HFF-Myc (cell line): ENCODE measurements around the gene SIL1.

Experiments
- DNase-seq: peaks from one replicate; pipeline ENCODE4 v3.0.0-alpha.2; 2011; ENCODE audit warnings: low read depth; ENCODE audit errors: extremely low read depth
- H3K4me3 ChIP-seq: replicated peaks from 2 replicates; pipeline ENCODE4 v1.5.1; 2011; ENCODE audit warnings: low read depth, mild to moderate bottlenecking, control low read depth, low read length
- TF ChIP-seq, protein P1 (sequence below): IDR thresholded peaks from 2 replicates; pipeline ENCODE4 v1.5.1; 2012; ENCODE audit warnings: mild to moderate bottlenecking, low read depth, low read length, control low read depth; ENCODE audit errors: missing control alignments

Gene SIL1

DNA sequence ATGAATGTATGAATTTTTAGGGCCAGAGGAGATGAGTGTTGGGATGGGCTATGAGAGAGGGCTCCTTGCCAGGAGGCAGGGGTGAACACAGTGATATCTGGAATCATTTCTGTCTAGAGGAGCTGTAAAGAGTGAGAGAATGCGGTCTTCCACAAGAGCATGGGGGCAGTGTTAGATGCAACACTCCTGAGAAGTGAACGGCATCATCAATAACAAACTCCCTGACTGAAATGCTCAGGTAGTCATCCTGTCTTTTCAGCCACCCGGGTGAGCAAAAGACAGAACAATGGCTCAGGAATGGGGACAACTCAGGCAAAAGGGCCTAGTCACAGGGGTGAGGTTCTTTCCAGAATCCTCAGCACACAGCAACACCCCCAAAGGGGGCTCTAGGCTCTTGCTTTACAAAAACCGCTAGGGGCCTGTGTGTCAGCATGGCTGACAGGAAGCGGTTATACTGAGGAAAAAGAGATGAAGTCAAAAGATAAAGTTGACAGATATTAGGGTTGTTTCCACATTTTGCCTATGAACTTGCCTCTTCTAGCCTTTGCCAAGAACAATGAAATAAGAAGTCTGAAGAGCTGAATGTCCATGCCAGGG, 218.4 kb downstream of the SIL1 start:
- TF ChIP-seq, protein P1, sequence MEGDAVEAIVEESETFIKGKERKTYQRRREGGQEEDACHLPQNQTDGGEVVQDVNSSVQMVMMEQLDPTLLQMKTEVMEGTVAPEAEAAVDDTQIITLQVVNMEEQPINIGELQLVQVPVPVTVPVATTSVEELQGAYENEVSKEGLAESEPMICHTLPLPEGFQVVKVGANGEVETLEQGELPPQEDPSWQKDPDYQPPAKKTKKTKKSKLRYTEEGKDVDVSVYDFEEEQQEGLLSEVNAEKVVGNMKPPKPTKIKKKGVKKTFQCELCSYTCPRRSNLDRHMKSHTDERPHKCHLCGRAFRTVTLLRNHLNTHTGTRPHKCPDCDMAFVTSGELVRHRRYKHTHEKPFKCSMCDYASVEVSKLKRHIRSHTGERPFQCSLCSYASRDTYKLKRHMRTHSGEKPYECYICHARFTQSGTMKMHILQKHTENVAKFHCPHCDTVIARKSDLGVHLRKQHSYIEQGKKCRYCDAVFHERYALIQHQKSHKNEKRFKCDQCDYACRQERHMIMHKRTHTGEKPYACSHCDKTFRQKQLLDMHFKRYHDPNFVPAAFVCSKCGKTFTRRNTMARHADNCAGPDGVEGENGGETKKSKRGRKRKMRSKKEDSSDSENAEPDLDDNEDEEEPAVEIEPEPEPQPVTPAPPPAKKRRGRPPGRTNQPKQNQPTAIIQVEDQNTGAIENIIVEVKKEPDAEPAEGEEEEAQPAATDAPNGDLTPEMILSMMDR, result no peak
- H3K4me3 ChIP-seq, result no peak overlapping the region
- DNase-seq, result no peak

DNA sequence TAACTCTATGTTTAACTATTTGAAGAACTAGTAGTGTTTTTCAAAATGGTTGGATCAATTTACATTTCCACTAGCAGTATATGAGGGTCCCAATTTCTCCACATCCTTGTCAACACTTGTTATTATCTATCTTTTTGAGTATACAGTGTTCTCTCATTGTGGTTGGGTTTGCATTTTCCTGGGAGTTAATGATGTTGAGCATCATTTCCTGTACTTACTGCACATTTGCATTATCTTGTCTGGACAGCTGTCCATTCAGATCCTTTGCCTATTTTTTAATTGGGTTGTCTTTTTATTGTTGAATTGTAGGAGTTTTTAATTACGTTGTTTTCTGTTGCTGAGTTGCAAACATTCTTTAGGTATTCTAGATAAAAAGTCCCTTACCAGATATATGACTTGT, 219.6 kb downstream of the SIL1 start:
- TF ChIP-seq, protein P1, result no peak
- DNase-seq, result no peak
- H3K4me3 ChIP-seq, result no peak overlapping the region

DNA sequence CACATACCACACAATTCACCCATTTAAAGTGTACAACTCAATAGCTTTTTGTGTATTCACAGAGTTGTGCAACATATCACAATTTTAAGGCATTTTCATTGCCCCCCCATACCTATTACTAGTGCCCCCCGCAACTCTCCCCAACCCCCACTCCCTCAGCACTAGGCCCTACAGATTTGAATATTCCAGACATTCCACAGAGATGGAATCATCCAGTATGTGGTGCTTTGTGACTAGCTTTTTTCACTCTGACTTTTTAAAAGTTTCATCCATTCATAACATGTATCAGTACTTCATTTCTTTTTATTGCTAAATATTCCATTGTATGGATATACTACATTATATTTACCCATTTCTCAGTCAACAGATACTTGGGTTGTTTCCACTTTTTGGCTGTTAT, 220.1 kb downstream of the SIL1 start:
- TF ChIP-seq, protein P1, result no peak
- no peak for DNase-seq
- H3K4me3 ChIP-seq, result no peak overlapping the region

DNA sequence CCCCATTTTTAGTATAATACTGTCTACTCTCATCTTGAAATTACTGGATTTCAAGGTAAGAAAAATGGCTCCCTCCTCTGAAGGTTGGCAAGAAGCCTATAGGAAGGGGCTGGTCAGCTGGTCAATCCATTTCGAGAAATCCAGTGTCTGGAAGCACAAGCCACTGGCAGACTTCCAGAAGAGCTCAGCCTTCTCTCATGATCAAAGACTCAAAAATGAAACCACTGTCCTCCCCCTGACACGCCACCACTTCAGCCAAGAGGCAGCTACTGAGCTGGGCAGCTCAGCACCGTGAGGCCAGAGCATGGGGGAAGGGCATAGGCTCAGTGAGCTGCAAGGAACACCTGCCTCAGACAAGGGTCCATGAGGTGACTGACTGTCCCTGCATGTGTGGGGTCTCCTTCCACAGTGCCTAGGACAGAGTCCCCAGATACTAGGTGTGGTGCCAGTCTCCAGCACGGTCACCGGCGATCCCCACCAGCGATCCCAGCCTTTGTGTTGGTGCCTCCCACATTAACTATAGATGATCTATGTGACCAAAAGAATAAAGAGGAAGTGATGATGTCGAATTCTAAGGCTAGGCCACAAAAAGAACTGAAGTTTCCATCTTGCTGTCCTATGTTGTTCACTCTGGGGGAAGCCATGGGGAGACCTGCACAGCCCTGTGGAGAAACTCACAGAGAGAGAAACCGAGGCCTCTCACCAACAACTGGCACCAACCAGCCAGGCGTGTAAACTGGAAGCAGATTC, 222.9 kb downstream of the SIL1 start:
- TF ChIP-seq, protein P1, result no peak
- DNase-seq, result no peak
- no peak overlapping the region for H3K4me3 ChIP-seq

DNA sequence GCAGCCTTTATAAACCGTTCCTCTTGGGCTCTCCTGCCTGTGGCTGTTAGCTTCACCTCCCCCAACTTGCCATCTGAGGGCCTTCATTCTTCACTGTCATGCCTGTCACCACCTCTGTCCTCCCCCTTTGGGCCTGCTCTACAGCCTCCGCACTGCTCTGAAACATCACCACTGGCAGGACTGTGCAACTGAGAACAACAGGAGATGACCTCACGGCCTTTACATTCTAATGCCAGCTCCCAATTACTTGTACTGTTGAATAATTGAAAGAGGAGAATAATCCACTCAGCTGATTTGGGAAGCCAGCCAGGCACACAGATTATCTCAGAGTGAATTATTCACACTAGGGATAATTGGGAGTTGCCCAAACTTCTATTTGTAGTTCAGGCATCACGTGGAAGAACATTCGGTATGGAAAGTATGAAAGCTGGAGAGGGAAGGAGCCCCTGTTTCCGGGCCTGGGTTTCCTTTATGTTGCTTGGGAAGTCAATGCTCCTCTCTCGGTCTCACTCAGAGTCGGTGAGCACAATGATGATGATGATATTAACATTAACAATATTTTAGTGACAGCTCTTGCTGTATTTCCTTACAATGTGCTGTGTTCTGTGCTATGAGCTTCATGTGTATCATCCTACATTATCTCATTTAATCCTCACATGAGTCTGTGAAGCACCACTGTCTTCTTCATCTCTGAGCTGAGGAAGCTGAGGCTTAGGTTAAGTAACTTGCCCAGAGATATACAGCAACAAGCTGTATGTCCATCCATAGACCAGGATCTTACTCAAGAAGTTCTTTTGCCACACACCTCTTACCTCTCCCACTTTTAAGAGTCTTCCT, 223.7 kb downstream of the SIL1 start:
- TF ChIP-seq, protein P1, result no peak
- no peak for DNase-seq
- H3K4me3 ChIP-seq, result no peak overlapping the region

DNA sequence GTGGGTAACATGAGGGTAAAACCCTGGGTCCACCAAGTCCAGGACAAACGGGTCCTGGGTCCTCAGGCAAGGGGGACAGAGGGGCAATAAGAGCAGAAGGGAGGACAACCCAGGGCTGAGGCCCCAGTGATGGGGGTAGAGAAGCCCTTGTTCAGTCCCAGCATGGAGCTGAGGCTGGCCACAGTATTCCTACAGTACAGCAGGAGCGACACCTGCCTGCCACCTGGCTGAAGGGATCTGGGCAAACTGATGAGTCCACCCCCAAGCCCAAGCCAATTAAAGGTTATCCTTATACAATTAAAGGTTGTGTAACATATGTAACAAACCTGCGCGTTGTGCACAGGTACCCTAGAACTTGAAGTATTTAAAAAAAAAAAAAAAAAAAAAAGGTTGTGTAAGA, 225.3 kb downstream of the SIL1 start:
- no peak for DNase-seq
- no peak overlapping the region for H3K4me3 ChIP-seq
- TF ChIP-seq, protein P1, result no peak
